ENCODE results near the gene ZNF598. TPM values are rescaled to one million over a fixed set of nuclear protein-coding genes. Genes with fewer than 3 reads are reported as not detected.
"Not testable (repeated sequence)": the region's sequence is repeated elsewhere in the genome, so short reads cannot be mapped to it uniquely, and the experiment has no call there.

ZNF598 gene
- total RNA-seq, 1 donor from 2014 or later = 41.0 TPM

DNA sequence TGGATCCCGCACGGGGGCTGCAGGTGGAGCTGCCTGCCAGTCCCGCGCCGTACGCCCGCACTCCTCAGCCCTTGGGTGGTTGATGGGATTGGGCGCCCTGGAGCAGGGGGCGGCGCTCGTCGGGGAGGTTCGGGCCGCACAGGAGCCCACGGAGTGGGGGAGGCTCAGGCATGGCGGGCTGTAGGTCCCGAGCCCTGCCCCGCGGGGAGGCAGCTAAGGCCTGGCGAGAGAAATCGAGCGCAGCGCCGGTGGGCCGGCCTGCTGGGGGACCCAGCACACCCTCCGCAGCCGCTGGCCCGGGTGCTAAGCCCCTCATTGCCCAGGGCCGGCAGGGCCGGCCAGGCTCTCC is 51.5 kb downstream of the ZNF598 start:
- not testable (repeated sequence) for ATAC-seq

DNA sequence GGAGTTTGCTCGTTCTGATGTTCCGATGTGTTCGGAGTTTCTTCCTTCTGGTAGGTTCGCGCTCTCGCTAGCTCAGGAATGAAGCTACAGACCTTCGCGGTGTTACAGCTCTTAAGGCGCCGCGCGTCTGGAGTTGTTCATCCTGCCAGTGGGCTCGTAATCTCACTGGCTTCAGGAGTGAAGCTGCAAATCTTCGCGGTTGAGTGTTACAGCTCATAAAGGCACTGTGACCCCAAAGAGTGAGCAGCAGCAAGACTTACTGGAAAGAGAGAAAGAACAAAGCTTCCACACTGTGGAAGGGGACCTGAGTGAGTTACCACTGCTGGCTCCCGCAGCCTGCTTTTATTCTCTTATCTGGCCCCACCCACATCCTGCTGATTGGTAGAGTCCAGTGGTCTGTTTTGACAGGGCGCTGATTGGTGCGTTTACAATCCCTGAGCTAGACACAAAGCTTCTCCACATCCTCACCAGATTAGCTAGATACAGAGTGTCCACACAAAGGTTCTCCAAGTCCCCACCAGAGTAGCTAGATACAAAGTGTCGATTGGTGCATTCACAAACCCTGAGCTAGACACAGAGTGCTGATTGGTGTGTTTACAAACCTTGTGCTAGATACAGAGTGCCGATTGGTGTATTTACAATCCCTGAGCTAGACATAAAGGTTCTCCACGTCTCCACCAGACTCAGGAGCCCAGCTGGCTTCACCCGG is 52.0 kb downstream of the ZNF598 start:
- ATAC-seq = not testable (repeated sequence)

DNA sequence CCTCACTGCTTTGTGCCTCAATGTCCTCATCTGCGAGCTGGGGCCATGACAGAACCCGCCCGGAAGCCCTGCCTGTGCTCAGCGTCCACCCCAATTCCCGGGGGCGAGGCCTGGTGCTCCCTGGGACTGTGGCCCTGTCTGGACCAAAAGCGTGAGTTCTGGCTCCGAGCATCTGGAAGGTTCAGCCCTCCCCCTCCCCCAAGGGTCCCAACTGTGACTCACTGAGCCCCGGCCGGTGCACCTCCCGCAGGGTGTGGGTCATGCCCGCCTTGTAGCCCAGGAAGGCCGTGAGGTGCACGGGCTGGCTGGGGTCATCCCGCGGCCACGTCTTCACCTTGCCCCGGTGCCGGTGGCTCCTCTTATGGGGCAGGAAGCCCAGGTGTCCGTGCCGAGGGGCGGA is 55.9 kb downstream of the ZNF598 start:
- ATAC-seq = no peak

DNA sequence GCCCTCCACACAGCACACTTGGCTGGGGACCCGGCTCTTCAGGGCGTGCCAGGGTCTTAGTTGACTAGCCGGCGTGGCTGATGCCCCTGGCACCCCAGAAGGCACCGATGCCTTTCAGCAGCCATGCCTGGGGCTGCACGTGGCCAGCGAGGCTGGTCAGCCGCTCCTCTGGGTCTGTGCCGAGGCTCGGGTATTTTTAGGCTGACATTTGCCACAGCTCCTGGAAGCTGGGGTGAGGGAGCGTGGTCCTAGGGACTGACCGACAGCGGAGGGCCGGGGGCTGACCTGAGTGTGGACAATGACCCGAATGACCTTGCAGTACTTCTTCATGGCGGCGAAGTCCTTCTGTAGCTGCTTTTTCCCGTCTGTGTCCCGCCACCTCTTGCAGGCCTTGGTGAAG is 59.1 kb downstream of the ZNF598 start:
- no peak for ATAC-seq

DNA sequence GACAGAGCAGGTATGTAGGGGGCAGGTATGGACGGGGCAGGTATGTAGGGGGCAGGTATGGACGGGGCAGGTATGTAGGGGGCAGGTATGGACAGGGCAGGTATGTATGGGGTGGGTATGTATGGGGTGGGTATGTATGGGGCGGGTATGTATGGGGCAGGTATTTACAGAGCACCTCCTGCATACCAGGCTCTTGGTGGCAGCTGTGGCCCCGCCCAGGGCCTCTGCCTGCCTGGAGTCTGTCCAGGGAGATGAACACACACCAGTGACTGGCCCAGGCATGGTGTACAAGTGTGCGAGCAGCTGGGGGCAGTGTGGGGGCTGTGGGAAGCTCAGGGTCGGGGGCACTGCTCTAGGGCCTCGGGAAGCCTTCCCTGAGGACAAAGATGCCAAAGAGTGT is 59.6 kb downstream of the ZNF598 start:
- peak; percentile 69 for ATAC-seq

DNA sequence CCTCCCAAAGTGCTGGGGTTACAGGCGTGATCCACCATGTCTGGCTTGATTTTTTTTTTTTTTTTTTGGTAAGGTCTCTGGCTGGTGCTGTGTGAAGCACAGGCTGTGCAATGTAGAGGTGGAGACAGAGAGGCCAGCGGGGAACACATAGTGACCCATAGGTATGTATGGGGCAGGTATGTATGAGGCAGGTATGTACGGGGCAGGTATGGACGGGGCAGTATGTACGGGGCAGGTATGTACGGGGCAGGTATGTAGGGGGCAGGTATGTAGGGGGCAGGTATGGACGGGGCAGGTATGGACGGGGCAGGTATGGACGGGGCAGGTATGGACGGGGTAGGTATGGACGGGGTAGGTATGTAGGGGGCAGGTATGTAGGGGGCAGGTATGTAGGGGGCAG is 60.1 kb downstream of the ZNF598 start:
- ATAC-seq = no peak

Other genes starting within 250 kb of the ZNF598 start
- 29.6 TPM for gene NME3, start 238.3 kb downstream of the ZNF598 start, total RNA-seq
- 13.0 TPM for gene EME2, start 237.0 kb downstream of the ZNF598 start, total RNA-seq
- 98.6 TPM for gene MRPS34, start 236.7 kb downstream of the ZNF598 start, total RNA-seq
- 23.5 TPM for gene SPSB3, start 227.2 kb downstream of the ZNF598 start, total RNA-seq
- gene NUBP2, start 226.9 kb downstream of the ZNF598 start, total RNA-seq = 45.6 TPM
- gene IGFALS, start 216.1 kb downstream of the ZNF598 start, total RNA-seq = not detected
- 16.9 TPM for gene HAGH, start 183.0 kb downstream of the ZNF598 start, total RNA-seq
- gene FAHD1, start 182.6 kb downstream of the ZNF598 start, total RNA-seq = 28.1 TPM
- gene MEIOB, start 137.7 kb downstream of the ZNF598 start, total RNA-seq = not detected
- gene HS3ST6, start 91.4 kb downstream of the ZNF598 start, total RNA-seq = 1.4 TPM
- gene MSRB1, start 66.6 kb downstream of the ZNF598 start, total RNA-seq = 44.0 TPM
- gene RPL3L, start 55.1 kb downstream of the ZNF598 start, total RNA-seq = 0.12 TPM
- 115 TPM for gene NDUFB10, start 50.3 kb downstream of the ZNF598 start, total RNA-seq
- 3,204 TPM for gene RPS2, start 45.0 kb downstream of the ZNF598 start, total RNA-seq
- not detected for gene RNF151, start 43.0 kb downstream of the ZNF598 start, total RNA-seq
- gene TBL3, start 37.8 kb downstream of the ZNF598 start, total RNA-seq = 31.5 TPM
- gene NOXO1, start 28.4 kb downstream of the ZNF598 start, total RNA-seq = 4.6 TPM
- 17.0 TPM for gene GFER, start 25.6 kb downstream of the ZNF598 start, total RNA-seq
- gene SYNGR3, start 19.9 kb downstream of the ZNF598 start, total RNA-seq = 0.16 TPM
- 0.80 TPM for gene NPW, start 10.0 kb upstream of the ZNF598 start, total RNA-seq
- 21.6 TPM for gene NHERF2, start 17.1 kb upstream of the ZNF598 start, total RNA-seq
- 15.8 TPM for gene NTHL1, start 38.0 kb upstream of the ZNF598 start, total RNA-seq
- 49.5 TPM for gene TSC2, start 38.2 kb upstream of the ZNF598 start, total RNA-seq
- 34.8 TPM for gene PKD1, start 126.1 kb upstream of the ZNF598 start, total RNA-seq
- 6.0 TPM for gene RAB26, start 138.8 kb upstream of the ZNF598 start, total RNA-seq
- gene TRAF7, start 146.0 kb upstream of the ZNF598 start, total RNA-seq = 96.6 TPM
- gene CASKIN1, start 186.8 kb upstream of the ZNF598 start, total RNA-seq = 0.08 TPM
- gene MLST8, start 195.6 kb upstream of the ZNF598 start, total RNA-seq = 28.5 TPM
- gene BRICD5, start 201.0 kb upstream of the ZNF598 start, total RNA-seq = 0.36 TPM
- 6.6 TPM for gene PGP, start 205.0 kb upstream of the ZNF598 start, total RNA-seq
- 10.7 TPM for gene E4F1, start 213.8 kb upstream of the ZNF598 start, total RNA-seq
- gene DNASE1L2, start 226.6 kb upstream of the ZNF598 start, total RNA-seq = 0.12 TPM
- gene ECI1, start 241.8 kb upstream of the ZNF598 start, total RNA-seq = 65.8 TPM